Naive B cell (primary cell): ENCODE measurements around the gene MT1A. TPM values are rescaled to one million over a fixed set of nuclear protein-coding genes. Genes with fewer than 3 reads are reported as not detected.

Experiments
- ATAC-seq, 2 donors: fragments of 150-1000 bp; cut with Tn5 transposase; 2 replicates each; pipeline ENCODE4 v1.10.0; 2021; ENCODE audit warnings: low read depth in 2 of 2, mild to moderate bottlenecking in 2 of 2, moderate library complexity in 2 of 2
- DNase-seq: peaks from one replicate; pipeline ENCODE4 v3.0.0; 2022
- H3K27ac Mint-ChIP-seq, 6 donors: one replicate each; pipeline ENCODE4 v1.8.0; 2020 to 2022; ENCODE audit warnings: mild to moderate bottlenecking in 6 of 6, mixed read lengths in 6 of 6, moderate library complexity in 5 of 6, inconsistent platforms in 2 of 6
- H3K27me3 Mint-ChIP-seq, 3 donors: one replicate each; pipeline ENCODE4 v1.8.0; 2021 to 2022; ENCODE audit warnings: mixed read lengths in 3 of 3, mild to moderate bottlenecking in 1 of 3
- H3K36me3 Mint-ChIP-seq, 2 donors: one replicate each; pipeline ENCODE4 v1.8.0; 2020 to 2022; ENCODE audit warnings: mixed read lengths in 2 of 2, inconsistent platforms in 1 of 2, mild to moderate bottlenecking in 1 of 2
- H3K4me1 Mint-ChIP-seq, 3 donors: one replicate each; pipeline ENCODE4 v1.8.0; 2020 to 2022; ENCODE audit warnings: mixed read lengths in 3 of 3, inconsistent platforms in 1 of 3, mild to moderate bottlenecking in 1 of 3, moderate library complexity in 1 of 3
- H3K4me3 Mint-ChIP-seq, 8 donors: one replicate each; pipeline ENCODE4 v1.8.0; 2020 to 2022; ENCODE audit warnings: mild to moderate bottlenecking in 8 of 8, mixed read lengths in 8 of 8, moderate library complexity in 8 of 8, inconsistent platforms in 2 of 8
- H3K9me3 Mint-ChIP-seq, 7 donors: one replicate each; pipeline ENCODE4 v1.8.0; 2020 to 2022; ENCODE audit warnings: mixed read lengths in 7 of 7, mild to moderate bottlenecking in 5 of 7, inconsistent platforms in 2 of 7, moderate library complexity in 1 of 7
- polyA plus RNA-seq, 6 donors: library from polyadenylated mRNA; unstranded; fragments of 300-500 nt; fragmentation: Illumina TruSeq; gene quantifications; one replicate each; pipeline ENCODE4 v1.2.3, GENCODE V29; 2021; ENCODE audit warnings: low read depth in 6 of 6

MT1A gene
- polyA plus RNA-seq, 6 donors from 2014 or later, result not detected

GRCh38 chr16:56640076-56640475, 1.6 kb downstream of the MT1A start:
- H3K36me3 Mint-ChIP-seq, result no peaks in the 10 kb centered on the region
- DNase-seq, result no peak
- H3K27me3 Mint-ChIP-seq, result peaks cover 81 to 91% (median 87%) of the 10 kb centered on the region in 3 donors
- ATAC-seq, result no peak
- H3K4me3 Mint-ChIP-seq, result no peak overlapping the region
- no peak overlapping the region for H3K27ac Mint-ChIP-seq
- H3K9me3 Mint-ChIP-seq, result peaks cover 0 to 1% (median 0%) of the 10 kb centered on the region in 7 donors
- peaks cover 16 to 37% (median 31%) of the 10 kb centered on the region in 3 donors for H3K4me1 Mint-ChIP-seq

GRCh38 chr16:56641166-56641565, 2.7 kb downstream of the MT1A start:
- Mint-ChIP-seq H3K27ac (no peak overlapping the region), H3K9me3 (peaks cover 0 to 1% (median 0%) of the 10 kb centered on the region in 7 donors)

DNA sequence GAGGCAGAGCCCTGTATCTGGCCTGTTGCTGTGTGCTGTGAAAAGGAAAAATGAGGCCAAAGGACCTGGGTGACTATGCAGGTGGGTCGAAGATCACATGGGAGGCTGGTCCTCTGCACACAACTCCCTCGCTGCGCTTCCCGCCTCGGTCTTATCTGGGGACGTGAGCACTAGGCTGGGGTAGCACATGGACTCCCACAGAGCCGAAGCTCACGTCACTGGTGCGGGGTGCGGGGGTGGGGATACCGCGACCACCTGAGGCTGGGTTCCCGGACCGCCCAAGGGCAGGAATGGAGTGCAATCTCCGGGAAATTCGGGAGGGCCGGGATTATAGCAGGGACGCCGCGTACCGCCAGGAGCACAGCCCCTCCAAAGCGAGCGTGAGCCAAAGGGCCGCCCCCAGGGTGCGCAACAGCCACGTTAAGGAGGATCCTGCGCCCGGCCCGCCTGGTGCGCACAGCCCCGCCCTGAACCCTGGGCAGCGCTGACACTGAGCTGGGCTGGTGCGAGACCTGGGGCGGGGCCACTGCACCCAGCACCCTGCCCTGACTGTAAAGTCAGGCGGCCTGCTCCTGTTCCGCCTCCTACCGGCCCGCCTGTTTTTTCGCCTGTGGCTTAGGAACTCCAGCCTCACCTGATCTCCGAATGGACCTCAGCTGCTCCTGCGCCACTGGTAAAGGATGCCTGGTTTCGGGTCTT, 4.8 kb downstream of the MT1A start:
- Mint-ChIP-seq H3K27ac (peak overlapping the region in 1 of 6 donors; percentile 63), H3K4me1 (peaks cover 10 to 22% (median 19%) of the 10 kb centered on the region in 3 donors), H3K27me3 (peaks cover 81 to 89% (median 87%) of the 10 kb centered on the region in 3 donors), H3K4me3 (peak overlapping the region in 7 of 8 donors; percentile 60 to 87 (median 64)), H3K9me3 (peaks cover 0 to 1% (median 0%) of the 10 kb centered on the region in 7 donors), H3K36me3 (no peaks in the 10 kb centered on the region)
- peak; percentile 89 to 91 for ATAC-seq
- peak; percentile 14 for DNase-seq

More at GRCh38 chr16:56641166-56641565, 2.7 kb downstream of the MT1A start:
- H3K27me3 Mint-ChIP-seq, result peaks cover 86 to 91% (median 88%) of the 10 kb centered on the region in 3 donors
- H3K36me3 Mint-ChIP-seq, result no peaks in the 10 kb centered on the region
- no peak overlapping the region for H3K4me3 Mint-ChIP-seq
- ATAC-seq (no peak), DNase-seq (no peak)
- peaks cover 14 to 30% (median 28%) of the 10 kb centered on the region in 3 donors for H3K4me1 Mint-ChIP-seq

DNA sequence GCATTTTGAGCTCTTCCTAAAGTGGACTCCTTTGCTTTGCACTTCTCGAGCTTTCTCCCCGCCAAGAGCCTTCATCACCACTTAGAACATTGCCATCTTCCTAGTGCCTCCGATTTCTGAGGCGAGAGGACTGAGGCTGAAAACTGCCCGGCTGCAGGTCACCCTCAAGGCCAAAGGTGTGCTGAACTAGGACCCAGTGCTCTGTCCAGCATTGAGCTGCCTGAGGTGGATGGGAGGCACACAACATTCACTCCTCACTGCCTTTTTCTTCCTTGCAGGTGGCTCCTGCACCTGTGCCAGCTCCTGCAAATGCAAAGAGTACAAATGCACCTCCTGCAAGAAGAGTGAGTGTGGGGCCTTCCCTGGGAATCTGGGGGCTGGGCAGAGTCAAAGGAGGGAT, 5.4 kb downstream of the MT1A start:
- Mint-ChIP-seq H3K4me1 (peaks cover 10 to 22% (median 19%) of the 10 kb centered on the region in 3 donors), H3K27ac (no peak overlapping the region), H3K36me3 (no peaks in the 10 kb centered on the region), H3K27me3 (peaks cover 84 to 89% (median 88%) of the 10 kb centered on the region in 3 donors), H3K9me3 (no peaks in the 10 kb centered on the region), H3K4me3 (peak overlapping the region in 6 of 8 donors; percentile 30 to 87 (median 68))
- DNase-seq (no peak), ATAC-seq (no peak)

- peaks cover 10 to 22% (median 19%) of the 10 kb centered on the region in 3 donors for H3K4me1 Mint-ChIP-seq
- no peak for ATAC-seq
- no peaks in the 10 kb centered on the region for H3K36me3 Mint-ChIP-seq
- peaks cover 76 to 87% (median 82%) of the 10 kb centered on the region in 3 donors for H3K27me3 Mint-ChIP-seq
- no peaks in the 10 kb centered on the region for H3K9me3 Mint-ChIP-seq
- no peak for DNase-seq
- no peak overlapping the region for H3K27ac Mint-ChIP-seq
- H3K4me3 Mint-ChIP-seq, result no peak overlapping the region
Observed at GRCh38 chr16:56645311-56645710, 6.8 kb downstream of the MT1A start.

- Mint-ChIP-seq H3K9me3 (no peaks in the 10 kb centered on the region), H3K27ac (no peak overlapping the region), H3K36me3 (no peaks in the 10 kb centered on the region), H3K27me3 (peaks cover 74 to 87% (median 78%) of the 10 kb centered on the region in 3 donors), H3K4me3 (no peak overlapping the region), H3K4me1 (peaks cover 10 to 22% (median 19%) of the 10 kb centered on the region in 3 donors)
- DNase-seq (no peak), ATAC-seq (no peak)
Observed at GRCh38 chr16:56645838-56646237, 7.4 kb downstream of the MT1A start.

- ATAC-seq (no peak), DNase-seq (no peak)
- peaks cover 8 to 18% (median 13%) of the 10 kb centered on the region in 3 donors for H3K4me1 Mint-ChIP-seq
- no peaks in the 10 kb centered on the region for H3K9me3 Mint-ChIP-seq
- H3K4me3 Mint-ChIP-seq, result no peak overlapping the region
- no peaks in the 10 kb centered on the region for H3K36me3 Mint-ChIP-seq
- peaks cover 64 to 89% (median 86%) of the 10 kb centered on the region in 3 donors for H3K27me3 Mint-ChIP-seq
- H3K27ac Mint-ChIP-seq, result no peak overlapping the region
Observed at GRCh38 chr16:56647641-56648431, 9.4 kb downstream of the MT1A start.

DNA sequence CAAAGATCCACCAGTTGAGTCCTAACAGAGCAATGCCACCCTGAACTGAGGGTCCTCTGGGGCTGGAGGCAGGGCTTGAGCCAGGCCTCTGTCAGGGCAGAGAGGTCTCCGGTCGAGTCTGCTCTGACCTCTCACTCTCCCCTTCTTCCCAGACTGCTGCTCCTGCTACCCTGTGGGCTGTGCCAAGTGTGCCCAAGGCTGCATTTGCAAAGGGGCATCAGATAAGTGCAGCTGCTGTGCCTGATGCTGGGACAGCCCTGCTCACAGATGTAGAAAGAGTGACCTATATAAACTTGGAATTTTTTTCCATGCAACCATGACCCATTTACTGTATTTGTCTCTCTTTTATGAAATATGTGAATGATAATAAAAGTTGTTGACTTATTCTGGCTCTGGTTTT, 10.8 kb downstream of the MT1A start:
- Mint-ChIP-seq H3K27me3 (peaks cover 60 to 81% (median 74%) of the 10 kb centered on the region in 3 donors), H3K4me1 (peaks cover 6 to 14% (median 9%) of the 10 kb centered on the region in 3 donors), H3K36me3 (no peaks in the 10 kb centered on the region), H3K9me3 (no peaks in the 10 kb centered on the region), H3K4me3 (no peak overlapping the region), H3K27ac (peak overlapping the region in 1 of 6 donors; percentile 41)
- no peak for DNase-seq
- ATAC-seq, result no peak

- DNase-seq (no peak), ATAC-seq (no peak)
- Mint-ChIP-seq H3K4me1 (peaks cover 5 to 14% (median 6%) of the 10 kb centered on the region in 3 donors), H3K9me3 (no peaks in the 10 kb centered on the region), H3K36me3 (no peaks in the 10 kb centered on the region), H3K4me3 (no peak overlapping the region), H3K27ac (no peak overlapping the region), H3K27me3 (peaks cover 54 to 77% (median 69%) of the 10 kb centered on the region in 3 donors)
Observed at GRCh38 chr16:56649820-56650219, 11.4 kb downstream of the MT1A start.

DNA sequence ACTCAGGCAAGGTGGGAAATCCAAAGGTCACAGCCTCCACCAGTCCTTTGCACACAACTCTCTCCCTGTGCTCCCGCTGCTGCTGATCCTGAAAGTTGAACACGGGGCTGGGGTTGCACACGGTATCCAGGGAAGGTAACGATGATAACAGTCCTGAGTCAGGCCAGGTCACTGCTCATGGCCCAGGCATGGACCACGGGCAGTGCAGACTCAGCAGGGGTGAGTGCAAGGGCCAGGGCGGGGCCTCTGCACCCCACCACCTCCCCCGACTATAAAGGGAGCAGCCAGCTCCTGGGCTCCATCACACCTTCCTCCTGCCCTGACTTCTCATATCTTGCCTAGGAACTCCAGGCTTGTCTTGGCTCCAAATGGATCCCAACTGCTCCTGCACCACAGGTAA, 13.1 kb downstream of the MT1A start, which contains the start of gene MT1B:
Gene MT1B (plus strand): TSS at position 301 of the 400 bp plus-strand sequence. CDS start 68 bp downstream, at position 369.
- Mint-ChIP-seq H3K27ac (peak within 1 kb of the TSS in 3 of 6 donors; percentile 16 to 73 (median 65)), H3K36me3 (no peaks in the 10 kb centered on the region), H3K4me3 (no peak within 1 kb of the TSS), H3K9me3 (no peaks in the 10 kb centered on the region), H3K27me3 (peaks cover 37 to 59% (median 51%) of the 10 kb centered on the region in 3 donors), H3K4me1 (peaks cover 5 to 14% (median 6%) of the 10 kb centered on the region in 3 donors)
- DNase-seq, result no peak
- ATAC-seq, result no peak

DNA sequence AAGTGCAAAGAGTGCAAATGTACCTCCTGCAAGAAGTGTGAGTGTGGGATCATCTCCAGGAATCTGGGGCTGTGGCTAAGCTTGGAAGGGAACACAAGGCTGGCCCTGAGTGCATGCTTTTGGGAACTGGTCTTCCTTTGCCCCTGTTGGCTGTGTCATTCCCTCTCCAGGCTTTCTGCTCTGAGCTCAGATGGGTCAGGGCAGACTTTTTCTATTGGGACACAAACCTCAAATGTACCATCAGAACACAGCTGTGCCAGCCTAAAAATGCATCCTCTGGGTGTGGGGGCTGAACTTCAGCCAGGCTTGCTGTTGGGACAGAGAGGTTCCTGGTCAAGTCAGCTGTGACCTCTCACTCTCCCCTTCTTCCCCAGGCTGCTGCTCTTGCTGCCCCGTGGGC, 14.1 kb downstream of the MT1A start:
- Mint-ChIP-seq H3K4me1 (peaks cover 9 to 18% (median 10%) of the 10 kb centered on the region in 3 donors), H3K27me3 (peaks cover 29 to 50% (median 41%) of the 10 kb centered on the region in 3 donors), H3K27ac (peak overlapping the region in 1 of 6 donors; percentile 16), H3K9me3 (no peaks in the 10 kb centered on the region), H3K36me3 (no peaks in the 10 kb centered on the region), H3K4me3 (no peak overlapping the region)
- no peak for ATAC-seq
- no peak for DNase-seq

- H3K36me3 Mint-ChIP-seq, result no peaks in the 10 kb centered on the region
- H3K4me1 Mint-ChIP-seq, result peaks cover 14 to 22% (median 16%) of the 10 kb centered on the region in 3 donors
- H3K9me3 Mint-ChIP-seq, result no peaks in the 10 kb centered on the region
- DNase-seq (peak; percentile 15), ATAC-seq (peak; percentile 41 to 43)
- peak overlapping the region in 2 of 6 donors; percentile 16 to 73 for H3K27ac Mint-ChIP-seq
- peak overlapping the region in 2 of 8 donors; percentile 11 to 20 for H3K4me3 Mint-ChIP-seq
- peaks cover 27 to 44% (median 35%) of the 10 kb centered on the region in 3 donors for H3K27me3 Mint-ChIP-seq
Observed at GRCh38 chr16:56653218-56653617, 14.8 kb downstream of the MT1A start.
